Measurements from ENCODE around the gene MICALL2.

Gene MICALL2

DNA sequence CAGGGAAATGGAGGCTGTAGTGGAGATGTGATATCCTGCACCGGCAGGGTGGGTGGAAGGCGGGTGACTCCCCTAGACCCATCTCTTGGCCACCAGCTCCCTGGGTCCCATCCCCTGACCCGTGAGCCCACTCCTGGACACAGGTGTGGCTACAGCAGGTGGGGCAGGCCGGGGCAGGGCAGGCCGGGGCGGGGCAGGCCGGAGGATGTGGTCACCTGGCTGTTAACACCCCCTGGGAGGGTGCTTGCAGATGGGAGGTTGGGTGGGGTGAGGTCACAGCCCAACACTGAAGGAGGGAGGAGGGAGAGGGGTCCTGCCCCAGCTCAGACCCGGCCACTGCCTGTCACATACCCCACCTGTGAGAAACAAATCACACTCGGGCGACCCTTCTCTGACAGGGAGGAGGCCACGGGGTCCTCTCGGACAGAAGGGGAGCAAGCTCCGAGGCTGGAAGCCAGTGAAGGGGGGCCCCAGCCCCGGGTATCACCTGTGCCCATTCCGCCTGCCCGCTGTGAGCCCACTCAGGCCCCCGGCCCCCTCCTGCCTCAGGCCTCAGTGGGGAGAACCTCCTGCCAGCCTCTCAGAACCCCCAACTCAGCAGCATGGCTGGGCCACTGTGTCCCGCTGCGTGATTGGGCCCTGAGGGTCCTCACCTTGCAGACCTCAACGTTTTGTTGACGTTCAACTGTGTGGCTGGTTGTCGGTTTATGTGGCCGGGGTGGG is 74.0 kb downstream of the MICALL2 start:
- DNase-seq (ENCODE audit: low read depth), result no peak
- Histone ChIP-seq H3K36me3 (ENCODE audit: control insufficient read depth, insufficient read depth, low read length, severe bottlenecking) (no peaks in the 10 kb centered on the region), H3K4me1 (ENCODE audit: control insufficient read depth, insufficient read depth, low read length) (no peaks in the 10 kb centered on the region), H3K9ac (ENCODE audit: low read length) (no peak overlapping the region), H3K4me3 (ENCODE audit: low read length) (no peak overlapping the region), H3K9me3 (ENCODE audit: control insufficient read depth, low read length) (peaks cover 3% of the 10 kb centered on the region), H3K27me3 (replicated peaks; ENCODE audit: control insufficient read depth, insufficient read depth, low read length) (peaks cover 62% of the 10 kb centered on the region)

Measured in adipocyte (in vitro differentiated cells).